MCF 10A (cell line): Measurements from ENCODE around the gene BCAR3. TPM values are rescaled to one million over a fixed set of nuclear protein-coding genes. Genes with fewer than 3 reads are reported as not detected.

ENCODE experiments used
- Bru-seq: library from RNA; stranded (reverse); fragments of 400-500 nt; gene quantifications from one replicate; lab custom pipeline; 2021; lab: Mats Ljungman, UMichigan
- BruChase-seq, 2 experiments: library from RNA; stranded (reverse); fragments of 400-500 nt; gene quantifications; one replicate each; lab custom pipeline; 2021; lab: Mats Ljungman, UMichigan
- BruUV-seq: library from RNA; stranded (reverse); fragments of 400-500 nt; replicated peaks from 2 replicates; lab custom pipeline; 2021; lab: Mats Ljungman, UMichigan
- CTCF ChIA-PET: fragments of 300-600 bp; sonication (Branson Sonifier 250); formaldehyde crosslinking; extraction: SDS; loops from one replicate; lab custom pipeline; 2021; ENCODE audit warnings: antibody characterized with exemption, inconsistent platforms; lab: Yijun Ruan, JAX
- POLR2A ChIA-PET: fragments of 300-600, 350-650 bp; sonication (Branson Sonifier 250); formaldehyde crosslinking; extraction: SDS; loops from one replicate; lab custom pipeline; 2020; ENCODE audit warnings: antibody characterized with exemption, inconsistent platforms; lab: Yijun Ruan, JAX
- DNase-seq: peaks from one replicate; pipeline ENCODE4 v3.0.0-alpha.2; 2018; ENCODE audit not compliant: unreplicated experiment
- H3K27ac Mint-ChIP-seq: one replicate; pipeline ENCODE4 v1.8.0; 2022; ENCODE audit warnings: mild to moderate bottlenecking, low read depth, mixed read lengths; ENCODE audit not compliant: unreplicated experiment
- H3K27me3 Mint-ChIP-seq: one replicate; pipeline ENCODE4 v1.8.0; 2022; ENCODE audit warnings: mixed read lengths; ENCODE audit not compliant: insufficient read depth, unreplicated experiment
- H3K36me3 Mint-ChIP-seq: one replicate; pipeline ENCODE4 v1.8.0; 2022; ENCODE audit warnings: mild to moderate bottlenecking, moderate library complexity, mixed read lengths; ENCODE audit not compliant: insufficient read depth, unreplicated experiment
- H3K4me1 Mint-ChIP-seq: one replicate; pipeline ENCODE4 v1.8.0; 2022; ENCODE audit warnings: mixed read lengths; ENCODE audit not compliant: insufficient read depth, unreplicated experiment
- H3K4me3 Mint-ChIP-seq: one replicate; pipeline ENCODE4 v1.8.0; 2022; ENCODE audit warnings: mild to moderate bottlenecking, moderate library complexity, mixed read lengths; ENCODE audit not compliant: unreplicated experiment
- H3K9me3 Mint-ChIP-seq: one replicate; pipeline ENCODE4 v1.8.0; 2022; ENCODE audit warnings: mixed read lengths; ENCODE audit not compliant: unreplicated experiment
- CTCF ChIP-seq: fragments of 200-600 bp; IDR thresholded peaks from one replicate; pipeline ENCODE4 v1.8.0; 2022; ENCODE audit warnings: antibody characterized with exemption, mild to moderate bottlenecking; ENCODE audit not compliant: unreplicated experiment
- intact Hi-C: fragments of 100-400 bp; cut with micrococcal nuclease; formaldehyde crosslinking; loops from 2 replicates; pipeline ENCODE4 v1.14.1; 2022
- long read RNA-seq: library from polyadenylated mRNA; stranded (forward); transcript quantifications from one replicate; pipeline ENCODE4 v2.0.0, GENCODE V29; 2022
- total RNA-seq: library from RNA; stranded (reverse); gene quantifications from 2 replicates; pipeline ENCODE4 v1.2.3, GENCODE V29; 2022

BCAR3 gene
- 83.6 and 130 TPM in 2 replicates for total RNA-seq
- percentile 89 among the genes with signal in this experiment for Bru-seq, nascent RNA
- BruChase-seq, experiment 1, labeled RNA remaining after a 6-hour chase = percentile 67 among the genes with signal in this experiment
- BruChase-seq, experiment 2, labeled RNA remaining after a 2-hour chase = percentile 74 among the genes with signal in this experiment
- long read RNA-seq, transcript BCAR3-205 (2 exons, 1,671 nt) = minor isoform, 46 of 277 reads
- long read RNA-seq, transcript BCAR3-201 (12 exons, 3,171 nt) = major isoform, 84 of 277 reads
- long read RNA-seq, partial matches to known transcripts = 53 of 277 reads
- long read RNA-seq, other reads (novel, unspliced or antisense) = 91 of 277 reads

GRCh38 chr1:93681101-93681988, at the start of gene BCAR3:
Gene BCAR3, minus strand, starts transcription at chr1:93681837. Its CDS starts 6,907 bp downstream, at chr1:93674930.
- peaks cover 19% of the 10 kb centered on the region for H3K36me3 Mint-ChIP-seq
- ChIA-PET POLR2A (interaction anchor here (0.6 to 7.7 kb wide), 25 partner anchors 11 to 239 kb away, joined by 3 to 117 read pairs (median 4); partner anchors contain the start of gene DNTTIP2), CTCF (interaction anchor here (0.6 to 4.0 kb wide), 30 partner anchors 10 to 678 kb away, joined by 3 to 28 read pairs (median 4); no protein-coding TSS in a partner anchor)
- intact Hi-C loops = loop anchor here (1.0 to 2.0 kb wide), 3 partner anchors 57 to 239 kb away; no protein-coding TSS in a partner anchor
- peak within 1 kb of the TSS; percentile 94 for H3K27ac Mint-ChIP-seq
- no peaks in the 10 kb centered on the region for H3K27me3 Mint-ChIP-seq
- peaks cover 35% of the 10 kb centered on the region for H3K4me1 Mint-ChIP-seq
- H3K4me3 Mint-ChIP-seq = peak within 1 kb of the TSS; percentile 86
- no TSS peak for BruUV-seq
- no peaks in the 10 kb centered on the region for H3K9me3 Mint-ChIP-seq
- peak; percentile 79 for DNase-seq
- no peak for TF ChIP-seq CTCF

DNA sequence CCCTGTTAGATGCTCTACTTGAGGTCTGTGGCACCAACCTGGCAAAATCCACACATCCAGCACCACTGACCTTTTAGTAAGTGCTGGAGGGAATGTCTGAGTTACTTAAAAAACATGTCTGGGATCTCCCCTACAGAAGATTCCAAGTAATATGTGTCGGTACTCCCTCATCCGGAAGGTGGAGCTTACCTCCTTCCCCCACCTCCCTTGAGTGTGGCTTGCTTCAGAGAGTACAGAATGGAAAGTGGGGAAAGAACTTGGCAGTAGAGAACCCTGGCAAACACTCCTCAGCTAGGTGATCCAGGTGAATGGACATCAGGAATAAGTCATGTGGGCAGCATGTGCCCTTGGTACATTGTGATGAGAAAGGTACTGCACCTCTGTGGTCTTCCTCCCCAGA, 49.0 kb upstream of the BCAR3 start:
- no peak for DNase-seq
- CTCF ChIA-PET = no interaction called here
- no TSS peak for BruUV-seq
- no peak for TF ChIP-seq CTCF
- H3K4me1 Mint-ChIP-seq = peaks cover 40% of the 10 kb centered on the region
- intact Hi-C loops = no loop called here
- no peaks in the 10 kb centered on the region for H3K9me3 Mint-ChIP-seq
- peak overlapping the region; percentile 41 for H3K27ac Mint-ChIP-seq
- POLR2A ChIA-PET = no interaction called here
- H3K27me3 Mint-ChIP-seq = no peaks in the 10 kb centered on the region
- peaks cover 6% of the 10 kb centered on the region for H3K36me3 Mint-ChIP-seq
- H3K4me3 Mint-ChIP-seq = no peak overlapping the region

GRCh38 chr1:93729906-93730305, 48.3 kb upstream of the BCAR3 start:
- Mint-ChIP-seq H3K36me3 (peaks cover 6% of the 10 kb centered on the region), H3K27ac (peak overlapping the region; percentile 18), H3K9me3 (no peaks in the 10 kb centered on the region), H3K4me1 (peaks cover 42% of the 10 kb centered on the region), H3K4me3 (no peak overlapping the region), H3K27me3 (no peaks in the 10 kb centered on the region)
- POLR2A ChIA-PET = no interaction called here
- CTCF ChIA-PET = no interaction called here
- TF ChIP-seq CTCF = no peak
- no TSS peak for BruUV-seq
- intact Hi-C loops = no loop called here
- no peak for DNase-seq

DNA sequence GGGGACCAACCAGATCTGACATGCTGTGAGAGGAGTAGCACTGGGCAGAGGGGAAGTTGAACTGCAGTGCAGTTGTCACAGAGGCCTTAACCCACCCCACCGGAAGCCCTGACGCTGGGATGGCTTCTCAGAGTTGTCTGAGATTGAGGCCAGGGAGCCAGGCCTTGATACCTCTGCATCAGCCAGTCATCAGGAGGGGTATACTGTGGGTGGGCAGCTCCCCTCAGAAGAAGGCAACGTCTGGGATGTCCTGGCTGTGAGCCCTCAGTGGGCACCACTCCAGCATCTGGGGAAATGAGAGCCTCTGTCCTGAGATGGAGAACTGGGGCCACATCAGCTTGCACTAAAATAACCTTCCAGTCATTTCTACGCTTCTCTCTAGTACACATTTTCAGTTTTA, 47.9 kb upstream of the BCAR3 start:
- H3K4me3 Mint-ChIP-seq = no peak overlapping the region
- no peak overlapping the region for H3K27ac Mint-ChIP-seq
- no peak for DNase-seq
- H3K27me3 Mint-ChIP-seq = no peaks in the 10 kb centered on the region
- ChIA-PET POLR2A (no interaction called here), CTCF (no interaction called here)
- TF ChIP-seq CTCF = no peak
- BruUV-seq = no TSS peak
- no peaks in the 10 kb centered on the region for H3K9me3 Mint-ChIP-seq
- intact Hi-C loops = no loop called here
- H3K36me3 Mint-ChIP-seq = peaks cover 6% of the 10 kb centered on the region
- H3K4me1 Mint-ChIP-seq = peaks cover 44% of the 10 kb centered on the region
